ENCODE results near the gene TNFAIP2. TPM values are rescaled to one million over a fixed set of nuclear protein-coding genes. Genes with fewer than 3 reads are reported as not detected.

The TNFAIP2 gene
- total RNA-seq, 2 donors from 2014 or later = 24.5 to 32.2 TPM

DNA sequence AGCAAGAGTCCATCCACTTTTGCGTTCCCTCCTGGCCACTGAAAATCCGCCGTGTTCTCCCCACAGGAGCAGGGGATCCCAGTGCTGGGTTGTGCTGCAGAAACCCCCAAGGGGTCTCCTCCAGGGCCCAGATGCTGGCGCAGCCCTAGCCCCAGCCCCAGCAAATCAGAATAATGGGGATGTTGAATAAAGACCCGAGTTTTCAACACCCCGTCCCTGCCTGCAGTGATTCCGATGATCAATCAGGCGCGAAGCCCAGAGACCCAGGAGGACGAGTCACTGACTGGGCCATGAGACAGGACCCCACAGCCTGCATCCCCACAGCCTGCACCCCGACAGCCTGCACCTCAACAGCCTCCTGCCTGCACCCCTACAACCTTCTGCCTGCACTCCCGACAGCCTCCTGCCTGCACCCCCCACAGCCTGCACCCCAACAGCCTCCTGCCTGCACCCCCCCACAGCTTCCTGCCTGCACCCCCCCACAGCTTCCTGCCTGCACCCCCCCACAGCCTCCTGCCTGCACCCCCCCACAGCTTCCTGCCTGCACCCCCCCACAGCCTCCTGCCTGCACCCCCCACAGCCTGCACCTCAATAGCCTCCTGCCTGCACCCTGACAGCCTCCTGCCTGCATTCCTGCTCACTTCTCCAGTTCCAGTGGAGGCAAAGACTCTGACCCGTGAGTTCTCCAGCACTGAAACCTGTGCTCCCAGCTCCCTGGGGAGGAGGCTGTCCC lies 37.2 kb downstream of the TNFAIP2 start:
- no peaks in the 10 kb centered on the region for H3K36me3 ChIP-seq
- no peaks in the 10 kb centered on the region for H3K9me3 ChIP-seq
- TF ChIP-seq, protein P1, sequence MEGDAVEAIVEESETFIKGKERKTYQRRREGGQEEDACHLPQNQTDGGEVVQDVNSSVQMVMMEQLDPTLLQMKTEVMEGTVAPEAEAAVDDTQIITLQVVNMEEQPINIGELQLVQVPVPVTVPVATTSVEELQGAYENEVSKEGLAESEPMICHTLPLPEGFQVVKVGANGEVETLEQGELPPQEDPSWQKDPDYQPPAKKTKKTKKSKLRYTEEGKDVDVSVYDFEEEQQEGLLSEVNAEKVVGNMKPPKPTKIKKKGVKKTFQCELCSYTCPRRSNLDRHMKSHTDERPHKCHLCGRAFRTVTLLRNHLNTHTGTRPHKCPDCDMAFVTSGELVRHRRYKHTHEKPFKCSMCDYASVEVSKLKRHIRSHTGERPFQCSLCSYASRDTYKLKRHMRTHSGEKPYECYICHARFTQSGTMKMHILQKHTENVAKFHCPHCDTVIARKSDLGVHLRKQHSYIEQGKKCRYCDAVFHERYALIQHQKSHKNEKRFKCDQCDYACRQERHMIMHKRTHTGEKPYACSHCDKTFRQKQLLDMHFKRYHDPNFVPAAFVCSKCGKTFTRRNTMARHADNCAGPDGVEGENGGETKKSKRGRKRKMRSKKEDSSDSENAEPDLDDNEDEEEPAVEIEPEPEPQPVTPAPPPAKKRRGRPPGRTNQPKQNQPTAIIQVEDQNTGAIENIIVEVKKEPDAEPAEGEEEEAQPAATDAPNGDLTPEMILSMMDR (IDR thresholded peaks at IDR 0.05) = no peak
- peaks cover 0 to under 1% of the 10 kb centered on the region in 2 donors for H3K4me1 ChIP-seq
- DNase-seq (ENCODE audit: low spot score) = no peak
- H3K27me3 ChIP-seq = no peaks in the 10 kb centered on the region
- H3K27ac ChIP-seq = no peak overlapping the region
- no peak overlapping the region for H3K4me3 ChIP-seq

DNA sequence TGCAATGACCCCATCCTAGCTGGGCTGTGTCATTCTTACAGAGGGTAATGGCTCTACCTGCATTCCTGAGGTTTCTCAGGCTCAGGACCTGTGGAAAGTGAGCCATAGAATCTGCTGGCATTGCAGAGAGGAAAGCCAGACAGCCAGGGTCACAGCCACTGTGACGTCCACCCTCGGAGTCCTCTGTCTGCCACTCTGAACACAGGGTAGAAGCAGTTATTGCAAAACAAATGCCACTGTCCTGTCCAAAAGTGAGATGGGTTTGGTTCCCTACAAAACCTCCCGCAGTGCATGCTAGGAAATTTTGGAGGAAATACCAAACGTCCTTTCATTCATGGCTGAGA lies 37.8 kb downstream of the TNFAIP2 start:
- TF ChIP-seq, protein P1 (IDR thresholded peaks at IDR 0.05) = no peak
- H3K27ac ChIP-seq = no peak overlapping the region
- H3K9me3 ChIP-seq = no peaks in the 10 kb centered on the region
- no peaks in the 10 kb centered on the region for H3K36me3 ChIP-seq
- DNase-seq (ENCODE audit: low spot score) = no peak
- no peaks in the 10 kb centered on the region for H3K27me3 ChIP-seq
- H3K4me3 ChIP-seq = no peak overlapping the region
- no peaks in the 10 kb centered on the region for H3K4me1 ChIP-seq

DNA sequence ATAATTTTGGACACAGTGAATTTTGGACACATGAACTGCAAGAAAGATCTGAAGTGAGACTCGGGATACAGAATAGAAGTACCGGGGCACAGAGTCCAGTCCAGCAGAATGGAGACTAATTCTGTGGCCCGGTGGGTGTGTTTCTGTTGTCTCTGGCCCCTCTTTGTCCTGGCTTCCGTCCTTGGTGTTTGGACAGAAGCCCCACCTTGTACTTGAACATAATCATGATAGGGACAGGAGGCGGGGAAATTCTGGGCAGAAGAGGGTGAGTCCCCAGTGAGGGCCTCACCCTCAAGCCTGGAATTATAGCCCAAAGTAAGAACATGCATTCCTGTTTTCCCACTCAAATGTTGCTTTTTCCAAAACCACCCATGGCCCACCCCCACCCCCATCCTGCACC lies 39.9 kb downstream of the TNFAIP2 start:
- H3K4me3 ChIP-seq = no peak overlapping the region
- DNase-seq (ENCODE audit: low spot score) = no peak

DNA sequence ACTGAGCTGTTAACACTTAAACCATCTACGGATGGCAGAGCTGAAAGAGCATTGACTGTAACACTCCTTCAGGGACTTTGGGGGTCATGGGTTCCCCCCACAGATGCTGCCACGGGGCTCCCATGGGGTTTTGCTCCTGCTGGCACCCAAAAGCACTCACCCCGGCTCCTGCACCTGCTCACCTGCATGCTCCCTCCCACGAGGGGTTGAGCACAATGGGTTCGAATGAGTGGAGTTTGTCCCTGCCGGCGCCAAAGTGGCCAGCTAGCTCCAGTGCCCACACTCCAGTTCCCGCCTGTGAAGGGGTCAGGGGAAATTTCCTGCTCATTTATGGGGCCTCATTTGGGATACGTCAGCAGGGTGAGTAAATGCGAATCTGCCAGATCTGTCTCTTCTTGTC lies 40.7 kb downstream of the TNFAIP2 start:
- H3K36me3 ChIP-seq = no peaks in the 10 kb centered on the region
- H3K27ac ChIP-seq = no peak overlapping the region
- TF ChIP-seq, protein P1 (IDR thresholded peaks at IDR 0.05) = no peak
- no peaks in the 10 kb centered on the region for H3K4me1 ChIP-seq
- no peak overlapping the region for H3K4me3 ChIP-seq
- no peak for DNase-seq (ENCODE audit: low spot score)
- H3K27me3 ChIP-seq = no peaks in the 10 kb centered on the region
- H3K9me3 ChIP-seq = peaks cover 0 to 14% of the 10 kb centered on the region in 2 donors

More for the DNA sequence above, 39.9 kb downstream of the TNFAIP2 start:
- H3K9me3 ChIP-seq = peaks cover 0 to 6% of the 10 kb centered on the region in 2 donors
- no peaks in the 10 kb centered on the region for H3K36me3 ChIP-seq
- no peak overlapping the region for H3K27ac ChIP-seq
- TF ChIP-seq, protein P1 (IDR thresholded peaks at IDR 0.05) = no peak
- no peaks in the 10 kb centered on the region for H3K4me1 ChIP-seq
- H3K27me3 ChIP-seq = no peaks in the 10 kb centered on the region

DNA sequence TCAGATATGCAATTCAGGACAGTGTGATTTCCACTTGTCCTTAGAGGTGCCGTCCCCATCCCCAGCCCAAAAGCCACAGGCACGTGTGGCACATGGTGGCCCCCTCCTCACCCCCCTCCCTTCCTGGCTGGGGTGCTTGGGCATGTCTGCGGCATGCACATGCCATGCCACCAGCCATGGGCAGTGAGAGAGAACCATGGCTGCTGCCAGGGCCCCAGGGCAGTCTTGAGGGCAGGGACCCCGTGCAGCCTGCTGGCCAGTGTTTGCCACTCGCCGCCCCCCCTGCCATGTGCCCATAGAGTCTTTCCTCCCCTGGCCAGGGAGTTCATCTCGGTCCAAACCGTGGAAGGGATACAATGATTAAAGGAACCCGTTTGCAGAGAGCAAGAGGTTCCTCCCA lies 41.5 kb downstream of the TNFAIP2 start:
- Histone ChIP-seq H3K4me3 (no peak overlapping the region), H3K27me3 (no peaks in the 10 kb centered on the region), H3K9me3 (peaks cover 0 to 22% of the 10 kb centered on the region in 2 donors), H3K4me1 (no peaks in the 10 kb centered on the region), H3K36me3 (no peaks in the 10 kb centered on the region), H3K27ac (no peak overlapping the region)
- TF ChIP-seq, protein P1 (IDR thresholded peaks at IDR 0.05) = no peak
- DNase-seq (ENCODE audit: low spot score) = no peak

DNA sequence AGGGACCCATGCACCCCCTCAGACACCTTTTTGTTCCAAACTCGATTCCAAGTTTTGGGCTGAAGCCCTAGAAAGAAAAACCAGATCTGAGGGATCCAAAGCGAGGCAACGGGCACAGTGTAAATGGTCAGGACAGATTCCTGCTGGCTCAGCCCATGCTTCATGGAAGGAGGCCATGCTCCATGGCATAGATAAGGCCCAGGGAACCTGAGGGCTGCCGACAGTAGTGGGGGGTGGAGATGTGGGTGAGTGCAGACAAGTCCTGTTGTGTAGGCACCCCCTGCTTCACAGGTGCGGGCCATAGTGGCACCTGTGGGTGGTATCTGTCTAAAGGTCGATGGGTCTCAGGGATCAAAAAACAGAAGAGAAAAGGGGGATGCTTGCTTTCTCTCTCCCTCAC lies 42.1 kb downstream of the TNFAIP2 start:
- no peak overlapping the region for H3K27ac ChIP-seq
- DNase-seq (ENCODE audit: low spot score) = no peak
- peaks cover 0 to 27% of the 10 kb centered on the region in 2 donors for H3K9me3 ChIP-seq
- no peaks in the 10 kb centered on the region for H3K27me3 ChIP-seq
- no peak overlapping the region for H3K4me3 ChIP-seq
- H3K36me3 ChIP-seq = no peaks in the 10 kb centered on the region
- TF ChIP-seq, protein P1 (IDR thresholded peaks at IDR 0.05) = no peak
- H3K4me1 ChIP-seq = no peaks in the 10 kb centered on the region

All from right atrium auricular region (tissue), 2 donors.